ENCODE data around the gene FKBP5.

GRCh38 chr6:35678814-35679213, 9.9 kb downstream of the FKBP5 start:
- TF ChIP-seq, protein P1, sequence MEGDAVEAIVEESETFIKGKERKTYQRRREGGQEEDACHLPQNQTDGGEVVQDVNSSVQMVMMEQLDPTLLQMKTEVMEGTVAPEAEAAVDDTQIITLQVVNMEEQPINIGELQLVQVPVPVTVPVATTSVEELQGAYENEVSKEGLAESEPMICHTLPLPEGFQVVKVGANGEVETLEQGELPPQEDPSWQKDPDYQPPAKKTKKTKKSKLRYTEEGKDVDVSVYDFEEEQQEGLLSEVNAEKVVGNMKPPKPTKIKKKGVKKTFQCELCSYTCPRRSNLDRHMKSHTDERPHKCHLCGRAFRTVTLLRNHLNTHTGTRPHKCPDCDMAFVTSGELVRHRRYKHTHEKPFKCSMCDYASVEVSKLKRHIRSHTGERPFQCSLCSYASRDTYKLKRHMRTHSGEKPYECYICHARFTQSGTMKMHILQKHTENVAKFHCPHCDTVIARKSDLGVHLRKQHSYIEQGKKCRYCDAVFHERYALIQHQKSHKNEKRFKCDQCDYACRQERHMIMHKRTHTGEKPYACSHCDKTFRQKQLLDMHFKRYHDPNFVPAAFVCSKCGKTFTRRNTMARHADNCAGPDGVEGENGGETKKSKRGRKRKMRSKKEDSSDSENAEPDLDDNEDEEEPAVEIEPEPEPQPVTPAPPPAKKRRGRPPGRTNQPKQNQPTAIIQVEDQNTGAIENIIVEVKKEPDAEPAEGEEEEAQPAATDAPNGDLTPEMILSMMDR (IDR thresholded peaks at IDR 0.05): no peak
- TF ChIP-seq POLR2A (IDR thresholded peaks at IDR 0.05): no peak
